Suprapubic skin (tissue), 4 donors: Measurements from ENCODE around the gene LRP6.

Experiments used
- EP300 ChIP-seq: sonication (generic); formaldehyde crosslinking; IDR thresholded peaks from one replicate; pipeline ENCODE4 v1.6.1; 2017; ENCODE audit warnings: antibody characterized with exemption
- POLR2A ChIP-seq, 2 donors: fragments of 450-650 bp; IDR thresholded peaks; one replicate each; pipeline ENCODE4 v1.6.1; 2017; ENCODE audit warnings: antibody characterized with exemption in 2 of 2, mild to moderate bottlenecking in 2 of 2, moderate library complexity in 2 of 2
- POLR2AphosphoS5 ChIP-seq, 3 donors: sonication (generic); formaldehyde crosslinking; IDR thresholded peaks; one replicate each; pipeline ENCODE4 v1.6.1; 2017; ENCODE audit warnings: antibody characterized with exemption in 3 of 3
- TF ChIP-seq, protein P1 (sequence below), 2 donors: fragments of 200-600 bp in 1 of 2; fragments of 450-650 bp in 1 of 2; sonication (generic) in 1 of 2; IDR thresholded peaks; one replicate each; pipeline ENCODE4 v1.5.1; 2016 to 2019; ENCODE audit warnings: antibody characterized with exemption in 2 of 2, mild to moderate bottlenecking in 1 of 2, moderate library complexity in 1 of 2

DNA sequence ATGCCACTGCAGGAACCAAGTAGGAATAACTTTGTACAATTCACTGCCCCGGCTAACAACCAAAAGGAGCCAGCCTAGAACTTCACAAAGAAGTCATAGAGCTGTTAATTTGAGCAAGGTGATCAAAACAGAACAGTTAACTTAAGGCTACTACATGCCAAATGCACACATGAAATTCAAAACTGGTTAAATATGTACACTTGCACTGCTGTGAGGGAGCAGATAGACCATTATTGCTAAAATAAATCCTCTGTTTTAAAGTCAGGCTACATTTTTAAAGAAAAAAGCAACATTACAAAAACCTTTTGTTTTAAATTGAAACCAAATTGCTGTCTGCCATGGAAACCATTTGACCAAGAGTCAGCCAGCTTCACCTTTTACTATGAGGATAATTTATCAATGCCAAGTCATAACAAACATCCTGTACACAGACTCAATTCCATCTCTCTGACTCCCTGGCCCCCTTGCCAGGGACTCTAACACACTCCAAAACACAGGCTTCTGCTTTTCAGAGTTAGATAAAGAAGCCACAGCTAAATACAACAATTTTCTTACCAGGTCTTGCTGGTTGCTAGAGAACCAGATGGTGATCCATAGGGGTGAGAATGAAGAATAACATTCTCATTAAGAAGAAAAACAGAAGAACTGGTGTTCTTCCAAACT, 84.0 kb downstream of the LRP6 start:
- TF ChIP-seq, protein P1, sequence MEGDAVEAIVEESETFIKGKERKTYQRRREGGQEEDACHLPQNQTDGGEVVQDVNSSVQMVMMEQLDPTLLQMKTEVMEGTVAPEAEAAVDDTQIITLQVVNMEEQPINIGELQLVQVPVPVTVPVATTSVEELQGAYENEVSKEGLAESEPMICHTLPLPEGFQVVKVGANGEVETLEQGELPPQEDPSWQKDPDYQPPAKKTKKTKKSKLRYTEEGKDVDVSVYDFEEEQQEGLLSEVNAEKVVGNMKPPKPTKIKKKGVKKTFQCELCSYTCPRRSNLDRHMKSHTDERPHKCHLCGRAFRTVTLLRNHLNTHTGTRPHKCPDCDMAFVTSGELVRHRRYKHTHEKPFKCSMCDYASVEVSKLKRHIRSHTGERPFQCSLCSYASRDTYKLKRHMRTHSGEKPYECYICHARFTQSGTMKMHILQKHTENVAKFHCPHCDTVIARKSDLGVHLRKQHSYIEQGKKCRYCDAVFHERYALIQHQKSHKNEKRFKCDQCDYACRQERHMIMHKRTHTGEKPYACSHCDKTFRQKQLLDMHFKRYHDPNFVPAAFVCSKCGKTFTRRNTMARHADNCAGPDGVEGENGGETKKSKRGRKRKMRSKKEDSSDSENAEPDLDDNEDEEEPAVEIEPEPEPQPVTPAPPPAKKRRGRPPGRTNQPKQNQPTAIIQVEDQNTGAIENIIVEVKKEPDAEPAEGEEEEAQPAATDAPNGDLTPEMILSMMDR (IDR thresholded peaks at IDR 0.05), result no peak
- TF ChIP-seq POLR2AphosphoS5 (IDR thresholded peaks at IDR 0.05), result no peak
- no peak for TF ChIP-seq POLR2A (IDR thresholded peaks at IDR 0.05)
- no peak for TF ChIP-seq EP300
